Activated CD8-positive, alpha-beta memory T cell treated with anti-CD3 and anti-CD28 coated beads, Interleukin-2, amount 10 ng/mL, durations not matched to agents 7 days and 5 days (primary cell): ENCODE measurements around the gene LSAMP. TPM values are rescaled to one million over a fixed set of nuclear protein-coding genes. Genes with fewer than 3 reads are reported as not detected.
"Not testable (repeated sequence)": the region's sequence is repeated elsewhere in the genome, so short reads cannot be mapped to it uniquely, and the experiment has no call there.

Experiments used
- ATAC-seq: fragments of 150-1000 bp; cut with Tn5 transposase; one replicate; pipeline ENCODE4 v1.10.0; 2021; ENCODE audit warnings: moderate library complexity
- CTCF ChIA-PET: fragments of 350-600 bp; sonication (Branson Sonifier 250); formaldehyde crosslinking; loops from one replicate; lab custom pipeline; 2021; ENCODE audit warnings: antibody characterized with exemption; lab: Charles Lee
- DNase-seq: peaks from one replicate; pipeline ENCODE4 v3.0.0-alpha.2; 2020
- H3K27ac Mint-ChIP-seq: one replicate; pipeline ENCODE4 v1.8.0; 2021; ENCODE audit warnings: mild to moderate bottlenecking, mixed read lengths
- H3K27me3 Mint-ChIP-seq: one replicate; pipeline ENCODE4 v1.8.0; 2021; ENCODE audit warnings: mixed read lengths
- H3K36me3 Mint-ChIP-seq: one replicate; pipeline ENCODE4 v1.8.0; 2021; ENCODE audit warnings: mild to moderate bottlenecking, mixed read lengths
- H3K4me1 Mint-ChIP-seq: one replicate; pipeline ENCODE4 v1.8.0; 2021; ENCODE audit warnings: mixed read lengths
- H3K4me3 Mint-ChIP-seq: one replicate; pipeline ENCODE4 v1.8.0; 2021; ENCODE audit warnings: mild to moderate bottlenecking, moderate library complexity, mixed read lengths
- H3K9me3 Mint-ChIP-seq: one replicate; pipeline ENCODE4 v1.8.0; 2022; ENCODE audit warnings: low read depth, mixed read lengths
- total RNA-seq, 2 experiments: library from RNA; stranded (reverse); gene quantifications; one replicate each; pipeline ENCODE4 v1.2.3, GENCODE V29; 2021

The LSAMP gene
- total RNA-seq, 2 experiments from 2014 or later: not detected

DNA sequence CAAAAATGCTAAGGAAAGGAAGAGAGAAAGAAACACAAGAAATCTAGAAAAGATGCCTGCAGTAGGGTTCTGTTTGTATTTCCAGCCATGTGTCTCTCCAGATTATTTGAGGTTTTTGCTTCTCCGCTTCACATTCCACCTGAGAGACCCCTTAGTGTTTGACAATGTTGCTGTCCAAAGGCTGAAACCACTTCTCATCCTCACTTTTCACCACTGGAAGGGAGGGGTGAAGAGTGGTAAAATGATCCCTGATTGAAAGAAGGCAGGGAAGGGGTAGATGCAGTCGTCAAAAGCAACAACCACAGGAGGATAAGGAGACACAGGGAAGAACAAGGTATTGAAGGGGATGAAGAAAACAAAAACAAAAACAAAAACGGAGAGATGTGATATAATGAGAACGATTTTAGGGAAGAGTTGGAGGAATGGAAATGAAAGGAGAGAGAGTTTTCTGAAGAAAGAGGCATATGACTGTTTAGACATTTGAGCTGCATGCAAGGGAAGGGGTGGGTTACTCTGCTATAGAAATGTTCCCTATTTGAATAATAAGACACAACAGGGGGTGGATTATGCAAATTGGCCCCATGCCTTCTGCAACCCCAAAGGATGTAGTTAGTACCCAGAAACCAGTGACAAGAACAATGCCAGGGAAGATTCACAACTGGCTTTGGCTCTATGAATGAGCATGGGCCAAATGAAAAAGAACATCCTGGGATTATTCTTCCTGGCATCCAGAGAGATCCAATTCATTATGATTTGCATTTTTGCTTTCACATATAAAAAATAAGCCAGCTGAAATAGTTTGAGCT, 586.1 kb downstream of the LSAMP start:
- Mint-ChIP-seq H3K36me3 (no peaks in the 10 kb centered on the region), H3K4me1 (no peaks in the 10 kb centered on the region), H3K27me3 (peaks cover 42% of the 10 kb centered on the region), H3K9me3 (no peaks in the 10 kb centered on the region), H3K27ac (no peak overlapping the region), H3K4me3 (no peak overlapping the region)
- ATAC-seq: no peak
- no peak for DNase-seq
- CTCF ChIA-PET: no interaction called here

DNA sequence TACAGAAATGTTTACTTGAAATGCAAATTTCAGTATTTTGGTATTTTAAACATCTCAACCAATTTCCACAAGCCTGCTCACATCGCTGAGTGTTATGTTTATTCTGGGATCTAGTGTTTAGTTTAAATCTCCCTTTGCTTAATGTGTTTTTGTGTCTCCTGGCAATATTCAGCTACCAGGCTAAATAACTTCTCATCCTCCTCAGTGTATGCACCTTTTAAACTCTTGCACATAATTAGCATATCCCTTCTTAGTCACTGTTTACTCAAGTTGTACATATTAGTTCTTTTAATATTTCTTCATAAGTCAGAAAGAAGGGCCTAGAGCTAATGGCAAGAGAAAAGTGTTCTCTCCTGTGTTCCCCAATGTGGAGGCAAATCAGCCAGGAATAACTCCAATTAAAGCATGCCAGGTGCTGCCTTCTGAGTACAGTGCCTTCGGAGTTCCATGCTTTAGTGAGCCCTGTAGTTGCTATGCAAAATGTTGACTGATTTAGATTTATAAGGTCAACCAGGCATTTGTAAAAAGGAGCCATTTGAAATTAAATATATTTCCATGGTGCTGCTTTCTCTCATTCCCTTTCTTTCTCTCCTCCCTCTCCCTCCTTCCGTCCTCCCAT, 587.7 kb downstream of the LSAMP start:
- no peaks in the 10 kb centered on the region for H3K4me1 Mint-ChIP-seq
- H3K4me3 Mint-ChIP-seq: no peak overlapping the region
- H3K27me3 Mint-ChIP-seq: peaks cover 38% of the 10 kb centered on the region
- H3K27ac Mint-ChIP-seq: no peak overlapping the region
- CTCF ChIA-PET: no interaction called here
- H3K9me3 Mint-ChIP-seq: no peaks in the 10 kb centered on the region
- no peaks in the 10 kb centered on the region for H3K36me3 Mint-ChIP-seq
- no peak for DNase-seq
- no peak for ATAC-seq

DNA sequence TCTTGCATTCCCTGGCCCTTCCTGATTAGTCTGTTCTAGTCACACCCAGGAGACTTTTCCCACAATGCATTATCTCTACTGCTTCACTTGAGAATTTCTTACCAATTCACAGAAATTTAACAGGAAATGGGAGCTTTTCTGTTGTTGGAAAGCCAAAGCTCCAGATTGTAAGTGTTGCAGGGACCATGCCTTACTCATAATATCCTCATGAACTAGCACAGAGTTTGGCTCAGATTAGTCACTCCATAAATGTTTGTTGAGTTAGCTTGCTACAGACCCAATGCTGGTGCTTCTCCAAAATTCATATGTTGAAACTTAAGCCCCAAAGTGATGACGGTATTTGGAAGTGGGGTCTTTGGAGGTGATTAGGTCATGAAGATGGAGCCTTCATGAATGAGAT, 589.4 kb downstream of the LSAMP start:
- H3K36me3 Mint-ChIP-seq: no peaks in the 10 kb centered on the region
- DNase-seq (no peak), ATAC-seq (no peak)
- peaks cover 35% of the 10 kb centered on the region for H3K27me3 Mint-ChIP-seq
- no peak overlapping the region for H3K4me3 Mint-ChIP-seq
- no peaks in the 10 kb centered on the region for H3K4me1 Mint-ChIP-seq
- H3K9me3 Mint-ChIP-seq: no peaks in the 10 kb centered on the region
- H3K27ac Mint-ChIP-seq: no peak overlapping the region
- CTCF ChIA-PET: no interaction called here

DNA sequence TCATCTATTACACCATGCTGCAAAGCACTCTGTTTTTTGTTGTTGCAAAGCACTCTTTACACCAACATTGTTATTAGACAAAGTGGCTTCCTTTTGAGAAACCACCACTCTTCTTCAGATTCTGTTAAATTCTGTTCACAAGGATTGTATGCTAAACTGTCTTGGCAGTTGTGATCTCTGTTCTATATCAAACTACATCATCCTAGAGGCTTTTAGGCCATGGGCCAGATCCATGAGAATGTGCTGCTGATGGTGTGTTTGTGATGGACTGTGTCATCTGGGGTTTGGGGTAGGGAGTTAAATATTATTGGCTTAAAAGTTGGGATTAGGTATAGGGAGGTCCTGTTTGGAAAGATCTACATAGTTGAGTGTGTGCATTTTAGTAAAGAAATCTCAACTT, 592.2 kb downstream of the LSAMP start:
- CTCF ChIA-PET: no interaction called here
- Mint-ChIP-seq H3K27me3 (peaks cover 28% of the 10 kb centered on the region), H3K4me1 (no peaks in the 10 kb centered on the region), H3K36me3 (no peaks in the 10 kb centered on the region), H3K4me3 (no peak overlapping the region), H3K9me3 (no peaks in the 10 kb centered on the region), H3K27ac (no peak overlapping the region)
- ATAC-seq (no peak), DNase-seq (no peak)

DNA sequence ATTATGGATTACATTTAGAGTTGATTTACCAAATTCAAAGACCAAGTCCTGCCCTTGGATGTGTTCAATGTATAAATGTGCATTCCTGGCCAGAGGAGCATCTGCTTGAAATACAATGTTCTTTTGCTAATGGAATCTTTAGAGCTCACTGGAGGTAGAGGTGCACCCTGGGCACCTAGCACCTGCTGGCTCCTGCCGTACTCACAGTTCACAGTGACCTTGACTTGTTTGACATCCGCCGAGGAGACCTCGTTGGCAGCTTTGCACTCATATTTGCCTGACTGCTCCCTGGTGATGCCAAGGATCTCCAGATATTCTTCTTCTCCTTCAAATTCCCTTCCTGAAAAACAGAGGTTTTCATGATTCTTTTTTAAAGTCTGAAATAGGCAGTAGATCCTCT, 593.0 kb downstream of the LSAMP start:
- CTCF ChIA-PET: no interaction called here
- Mint-ChIP-seq H3K27ac (no peak overlapping the region), H3K27me3 (peaks cover 20% of the 10 kb centered on the region), H3K36me3 (no peaks in the 10 kb centered on the region), H3K9me3 (no peaks in the 10 kb centered on the region), H3K4me1 (no peaks in the 10 kb centered on the region), H3K4me3 (no peak overlapping the region)
- DNase-seq: no peak
- ATAC-seq: no peak

DNA sequence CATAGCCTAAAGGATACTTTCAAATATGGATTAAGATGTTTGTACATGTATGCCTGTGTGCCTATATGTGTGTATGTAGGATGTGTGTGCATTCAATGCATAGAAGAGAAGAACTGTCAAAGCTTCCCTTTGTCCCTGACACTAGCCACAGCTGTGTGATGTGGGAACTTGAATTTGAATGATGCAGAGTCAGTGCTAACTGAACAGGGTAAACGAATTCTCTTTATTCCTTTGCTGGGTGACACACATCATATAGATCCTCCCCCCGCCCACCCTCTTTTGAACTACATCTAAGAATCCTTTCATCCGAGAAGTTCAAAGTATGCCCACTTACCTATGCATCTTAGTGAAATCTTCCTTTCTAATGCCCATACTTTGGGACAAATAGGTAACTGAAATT, 593.7 kb downstream of the LSAMP start:
- CTCF ChIA-PET: no interaction called here
- H3K27ac Mint-ChIP-seq: no peak overlapping the region
- H3K27me3 Mint-ChIP-seq: peaks cover 19% of the 10 kb centered on the region
- H3K9me3 Mint-ChIP-seq: no peaks in the 10 kb centered on the region
- H3K36me3 Mint-ChIP-seq: no peaks in the 10 kb centered on the region
- H3K4me1 Mint-ChIP-seq: no peaks in the 10 kb centered on the region
- no peak overlapping the region for H3K4me3 Mint-ChIP-seq
- ATAC-seq (no peak), DNase-seq (no peak)

DNA sequence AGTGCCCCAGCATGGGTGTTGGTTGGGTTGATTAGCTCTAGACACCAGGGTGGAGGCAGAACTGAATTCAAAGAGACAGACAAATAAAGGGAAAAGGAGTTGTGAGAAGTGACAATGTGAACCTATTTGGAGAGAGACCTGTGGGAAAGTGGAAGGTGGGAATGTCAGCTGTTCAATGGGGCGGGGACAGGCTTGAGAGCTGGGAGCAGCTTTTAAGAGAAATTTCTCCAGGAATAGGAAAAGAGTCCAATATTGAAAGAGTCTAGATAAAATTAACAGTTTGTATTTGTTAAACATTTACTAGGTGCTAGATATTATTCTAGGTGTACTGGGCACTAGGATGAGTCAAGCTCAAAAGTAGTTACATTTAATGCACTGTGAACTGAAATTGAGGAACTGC, 596.6 kb downstream of the LSAMP start:
- no peaks in the 10 kb centered on the region for H3K9me3 Mint-ChIP-seq
- DNase-seq: no peak
- H3K27me3 Mint-ChIP-seq: peaks cover 19% of the 10 kb centered on the region
- no peak overlapping the region for H3K27ac Mint-ChIP-seq
- H3K4me3 Mint-ChIP-seq: no peak overlapping the region
- H3K36me3 Mint-ChIP-seq: no peaks in the 10 kb centered on the region
- no peak for ATAC-seq
- no peaks in the 10 kb centered on the region for H3K4me1 Mint-ChIP-seq
- CTCF ChIA-PET: interaction anchor here (1.7 kb wide), 1 partner anchor 12 kb away, joined by 5 read pairs; no protein-coding TSS in a partner anchor

DNA sequence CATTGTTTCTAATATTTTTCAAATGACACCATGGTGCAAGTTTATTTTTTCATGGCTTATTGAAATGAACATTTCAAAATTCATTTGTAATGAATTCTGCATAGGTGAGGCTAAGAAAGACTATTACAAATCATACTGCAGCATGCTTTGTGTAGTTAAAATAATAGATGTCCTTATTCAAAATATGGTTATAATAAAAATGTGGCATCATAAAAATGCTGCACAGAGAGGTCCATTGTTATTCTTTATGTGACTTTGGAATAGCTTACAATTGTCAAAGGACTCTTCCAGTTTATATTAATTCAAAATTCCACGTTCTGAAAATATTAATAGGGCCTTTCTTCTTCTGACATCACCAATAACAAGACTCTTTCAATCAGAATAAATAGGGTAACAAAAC, 599.3 kb downstream of the LSAMP start:
- Mint-ChIP-seq H3K9me3 (no peaks in the 10 kb centered on the region), H3K27ac (no peak overlapping the region), H3K27me3 (peaks cover 17% of the 10 kb centered on the region), H3K36me3 (no peaks in the 10 kb centered on the region), H3K4me3 (no peak overlapping the region), H3K4me1 (no peaks in the 10 kb centered on the region)
- CTCF ChIA-PET: interaction anchor here (0.7 kb wide), 1 partner anchor 9 kb away, joined by 3 read pairs; no protein-coding TSS in a partner anchor
- ATAC-seq (no peak), DNase-seq (no peak)

DNA sequence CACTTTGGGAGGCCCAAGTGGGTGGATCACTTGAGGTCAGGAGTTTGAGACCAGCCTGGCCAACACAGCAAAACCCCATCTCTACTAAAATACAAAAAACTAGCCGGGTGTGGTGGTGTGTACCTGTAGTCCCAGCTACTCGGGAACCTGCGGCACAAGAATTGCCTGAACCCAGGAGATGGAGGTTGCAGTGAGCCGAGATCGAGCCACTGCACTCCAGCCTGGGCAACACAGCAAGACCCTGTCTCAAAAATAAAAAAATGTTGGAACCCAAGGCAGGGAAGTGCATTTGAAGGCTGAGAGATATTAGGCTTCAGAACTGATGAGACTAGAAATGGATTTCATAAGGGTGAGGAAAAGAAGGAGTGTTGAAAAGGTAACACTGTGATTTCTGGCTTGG, 600.6 kb downstream of the LSAMP start:
- H3K27ac Mint-ChIP-seq, H3K4me3 Mint-ChIP-seq, H3K4me1 Mint-ChIP-seq, CTCF ChIA-PET, DNase-seq, H3K36me3 Mint-ChIP-seq, H3K9me3 Mint-ChIP-seq, ATAC-seq: not testable (repeated sequence)
- H3K27me3 Mint-ChIP-seq: peaks cover 15% of the 10 kb centered on the region

DNA sequence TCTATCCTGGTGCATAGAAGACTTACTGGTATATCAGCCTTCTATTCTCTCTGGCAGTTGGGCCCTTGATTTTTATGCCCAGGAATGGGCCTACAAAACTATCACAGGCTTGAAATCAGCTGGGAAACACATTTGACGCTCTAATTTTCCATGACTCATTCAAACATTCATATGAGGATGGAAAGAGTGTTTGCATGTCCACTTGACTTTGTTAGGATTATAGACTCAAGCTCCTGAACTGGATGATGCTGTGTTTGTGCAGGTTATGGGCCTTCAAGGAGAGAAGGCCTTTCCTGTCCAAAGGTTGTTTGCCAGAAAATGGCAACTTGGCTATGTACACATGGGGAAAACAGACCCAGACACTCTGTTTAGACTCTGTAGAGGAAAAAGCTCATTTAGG, 602.1 kb downstream of the LSAMP start:
- H3K4me1 Mint-ChIP-seq: no peaks in the 10 kb centered on the region
- DNase-seq: no peak
- CTCF ChIA-PET: no interaction called here
- no peaks in the 10 kb centered on the region for H3K36me3 Mint-ChIP-seq
- H3K9me3 Mint-ChIP-seq: no peaks in the 10 kb centered on the region
- peaks cover 7% of the 10 kb centered on the region for H3K27me3 Mint-ChIP-seq
- no peak for ATAC-seq
- no peak overlapping the region for H3K4me3 Mint-ChIP-seq
- H3K27ac Mint-ChIP-seq: no peak overlapping the region

DNA sequence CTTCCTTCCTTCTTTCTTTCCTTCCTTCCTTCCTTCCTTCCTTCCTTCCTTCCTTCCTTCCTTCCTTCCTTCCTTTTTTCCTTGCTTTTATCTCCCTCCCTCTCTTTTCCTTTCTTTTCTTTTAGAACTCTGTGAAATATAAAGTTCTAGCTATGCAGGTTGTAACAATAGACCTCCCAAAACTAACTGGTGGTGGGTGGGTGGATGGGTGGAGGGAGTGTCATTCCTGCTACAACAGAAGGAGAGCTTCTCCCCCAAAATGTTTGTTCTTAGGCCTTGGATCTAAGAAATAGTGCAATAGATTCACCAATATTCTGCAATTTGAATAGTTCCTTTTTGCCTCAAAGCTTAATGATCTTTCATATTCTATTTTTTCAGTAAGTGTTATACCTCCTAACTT, 606.0 kb downstream of the LSAMP start:
- Mint-ChIP-seq H3K4me1 (no peaks in the 10 kb centered on the region), H3K36me3 (no peaks in the 10 kb centered on the region), H3K4me3 (no peak overlapping the region), H3K27ac (no peak overlapping the region), H3K9me3 (no peaks in the 10 kb centered on the region), H3K27me3 (peaks cover 11% of the 10 kb centered on the region)
- ATAC-seq (no peak), DNase-seq (no peak)
- CTCF ChIA-PET: interaction anchor here (1.5 kb wide), 1 partner anchor 56 kb away, joined by 3 read pairs; no protein-coding TSS in a partner anchor

DNA sequence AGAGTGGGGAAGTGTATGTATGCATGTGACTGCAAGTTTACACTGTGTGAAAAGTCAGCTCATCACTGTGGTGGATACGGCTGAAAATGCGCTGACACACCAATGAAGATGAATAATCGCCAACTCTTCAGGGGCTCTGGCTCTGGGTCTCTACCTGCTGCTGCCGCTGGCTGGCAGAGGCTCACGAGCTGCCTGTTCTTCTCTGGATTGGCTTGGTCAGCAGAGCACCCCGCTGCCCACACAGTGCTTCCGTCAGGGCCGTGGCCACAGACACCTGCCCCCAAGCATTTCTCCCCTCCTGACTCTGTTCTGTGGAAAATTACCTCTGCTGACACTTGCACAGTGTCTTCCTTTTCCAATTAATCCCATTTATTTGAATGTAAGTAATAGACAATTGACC, 606.5 kb downstream of the LSAMP start:
- Mint-ChIP-seq H3K4me3 (no peak overlapping the region), H3K4me1 (no peaks in the 10 kb centered on the region), H3K27me3 (peaks cover 13% of the 10 kb centered on the region), H3K9me3 (no peaks in the 10 kb centered on the region), H3K27ac (no peak overlapping the region), H3K36me3 (no peaks in the 10 kb centered on the region)
- CTCF ChIA-PET: interaction anchor here (1.5 kb wide), 1 partner anchor 55 kb away, joined by 3 read pairs; no protein-coding TSS in a partner anchor
- no peak for ATAC-seq
- no peak for DNase-seq

DNA sequence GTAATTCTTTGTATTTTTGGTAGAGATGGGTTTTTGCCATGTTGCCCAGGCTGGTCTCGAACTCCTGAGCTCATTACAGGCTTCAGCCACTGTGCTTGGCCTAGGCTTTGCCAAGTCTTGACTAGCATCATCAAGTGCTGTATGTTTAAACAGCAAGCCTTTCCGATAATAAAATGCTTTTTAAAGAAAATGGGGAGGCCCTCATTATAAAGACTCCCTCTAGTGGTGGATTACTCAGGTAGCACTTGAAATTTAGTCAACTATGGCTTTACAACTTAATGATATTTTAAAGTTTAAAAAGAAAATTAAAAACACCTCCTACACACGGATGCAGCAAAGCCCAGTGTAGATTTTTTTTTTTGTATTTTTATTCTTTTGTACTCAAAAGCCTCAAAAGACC, 608.3 kb downstream of the LSAMP start:
- no peaks in the 10 kb centered on the region for H3K36me3 Mint-ChIP-seq
- H3K4me3 Mint-ChIP-seq: no peak overlapping the region
- ATAC-seq (no peak), DNase-seq (no peak)
- no peaks in the 10 kb centered on the region for H3K4me1 Mint-ChIP-seq
- no peaks in the 10 kb centered on the region for H3K9me3 Mint-ChIP-seq
- no peak overlapping the region for H3K27ac Mint-ChIP-seq
- CTCF ChIA-PET: interaction anchor here (1.0 to 2.8 kb wide), 4 partner anchors 9 to 19 kb away, joined by 3 to 8 read pairs (median 6); no protein-coding TSS in a partner anchor
- H3K27me3 Mint-ChIP-seq: peaks cover 15% of the 10 kb centered on the region

DNA sequence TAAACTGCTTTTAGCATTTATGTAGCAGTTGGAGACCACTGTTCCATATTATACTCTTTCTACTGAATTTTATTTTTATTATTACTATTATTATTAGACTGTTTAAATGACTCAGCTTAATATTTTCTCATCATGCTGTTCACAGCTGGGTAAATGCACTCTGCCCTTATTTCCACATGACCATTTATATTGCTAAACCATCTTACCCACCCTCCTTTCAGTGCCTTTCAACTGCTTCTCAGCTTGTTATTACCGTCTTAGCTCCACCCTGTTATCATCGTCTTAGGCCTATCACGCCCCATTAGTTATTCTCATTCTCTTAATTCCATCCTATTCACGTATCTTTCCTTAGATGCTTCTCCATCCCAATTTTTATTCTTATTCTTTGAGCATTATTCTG, 609.3 kb downstream of the LSAMP start:
- no peak for DNase-seq
- H3K4me1 Mint-ChIP-seq: no peaks in the 10 kb centered on the region
- H3K4me3 Mint-ChIP-seq: no peak overlapping the region
- H3K36me3 Mint-ChIP-seq: no peaks in the 10 kb centered on the region
- no peak for ATAC-seq
- H3K27me3 Mint-ChIP-seq: peaks cover 18% of the 10 kb centered on the region
- no peak overlapping the region for H3K27ac Mint-ChIP-seq
- CTCF ChIA-PET: interaction anchor here (1.0 to 2.8 kb wide), 5 partner anchors 10 to 23 kb away, joined by 3 to 8 read pairs (median 5); no protein-coding TSS in a partner anchor
- no peaks in the 10 kb centered on the region for H3K9me3 Mint-ChIP-seq
